Stimulated activated CD4-positive, alpha-beta T cell treated with anti-CD3 and anti-CD28 coated beads, Interleukin-1b, Interleukin-23, amount 100 ng/mL, for 48 hours (primary cell): ENCODE data around the gene ANKRD18B.
"Not testable (repeated sequence)": the region's sequence is repeated elsewhere in the genome, so short reads cannot be mapped to it uniquely, and the experiment has no call there.

Source experiments
- DNase-seq: peaks from one replicate; pipeline ENCODE4 v3.0.0-alpha.2; 2020

ANKRD18B gene

DNA sequence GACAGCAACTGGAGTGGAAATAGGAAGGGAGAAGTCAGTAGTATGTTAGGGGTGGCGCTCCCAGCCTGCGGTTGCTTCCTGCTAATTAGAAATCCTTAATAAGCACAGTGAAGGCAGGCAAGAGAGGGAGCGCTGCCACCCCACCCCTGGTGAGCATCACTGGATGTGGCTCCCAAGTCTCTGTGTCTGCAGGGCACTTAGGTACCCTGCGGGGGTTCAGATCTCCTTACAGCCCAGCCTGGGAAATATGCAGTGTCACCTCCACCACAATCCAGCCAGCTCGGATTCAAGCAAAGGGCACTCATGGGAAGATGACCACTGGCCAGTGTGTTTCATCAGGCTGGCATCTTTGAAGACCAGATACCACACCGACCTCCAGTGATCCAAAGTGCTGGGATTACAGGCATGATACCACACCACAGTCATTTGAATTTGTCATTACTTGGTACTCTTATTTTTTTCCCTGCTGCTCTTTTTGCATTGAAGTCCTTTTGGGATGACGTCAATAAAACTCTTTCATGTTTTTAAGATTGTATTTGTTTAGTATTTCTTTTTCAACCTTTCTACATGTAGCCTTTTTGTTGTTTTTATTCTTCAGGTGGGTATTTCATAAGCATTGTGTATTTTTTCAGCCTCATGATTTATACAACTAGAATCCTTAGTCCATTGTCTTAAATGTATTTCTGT lies 90.1 kb downstream of the ANKRD18B start:
- DNase-seq = no peak

DNA sequence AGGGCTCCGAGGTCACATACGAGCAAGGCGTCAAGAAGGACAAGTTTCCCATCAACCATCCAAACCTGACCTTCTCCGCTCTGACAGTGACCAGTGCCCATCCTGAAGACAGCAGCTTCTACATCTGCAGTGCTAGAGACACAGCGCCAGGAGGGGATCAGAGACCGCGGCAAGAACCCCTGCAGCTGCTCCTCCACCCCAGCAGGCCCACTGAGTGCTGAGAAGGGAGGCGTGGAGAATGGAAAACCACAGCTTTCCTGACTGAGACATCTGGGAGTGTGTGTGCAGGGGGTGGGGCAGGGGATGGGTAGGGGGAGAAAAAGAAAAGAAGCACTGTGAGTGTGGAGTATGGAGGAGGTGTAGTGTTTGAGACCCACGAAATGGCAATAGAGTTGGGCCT lies 94.3 kb downstream of the ANKRD18B start:
- DNase-seq = not testable (repeated sequence)

DNA sequence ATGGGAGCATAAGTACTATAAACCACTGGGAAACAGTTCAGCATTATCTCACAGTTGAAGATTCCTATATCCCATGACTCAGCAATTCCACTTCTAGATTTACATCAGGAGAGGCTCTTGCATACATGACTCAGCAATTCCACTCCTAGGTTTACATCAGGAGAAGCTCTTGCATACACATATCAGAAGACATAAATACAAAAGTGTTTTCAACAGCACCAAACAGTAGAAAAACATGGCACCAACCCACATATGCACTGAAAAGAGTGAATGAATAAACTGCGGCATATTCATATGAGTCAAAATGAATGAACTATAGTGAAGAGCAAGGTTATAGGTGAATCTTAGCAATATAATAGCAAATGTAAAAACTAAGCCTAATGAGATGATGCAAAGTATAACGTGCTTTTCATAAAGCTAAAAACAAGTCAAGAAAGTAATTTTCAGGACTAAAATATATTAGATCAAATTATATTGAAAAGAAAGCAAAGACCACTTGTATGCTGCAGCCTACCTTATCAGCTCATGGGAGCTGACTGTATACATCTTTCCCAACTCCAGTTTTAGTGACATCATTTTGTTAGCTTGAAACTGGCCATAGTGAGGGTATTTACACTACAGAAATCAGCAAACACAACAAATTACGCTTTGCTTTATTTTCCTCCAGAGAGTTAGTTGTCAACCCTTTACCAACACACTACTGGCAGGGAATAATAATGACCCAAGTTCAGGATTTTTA lies 95.8 kb downstream of the ANKRD18B start:
- no peak for DNase-seq

DNA sequence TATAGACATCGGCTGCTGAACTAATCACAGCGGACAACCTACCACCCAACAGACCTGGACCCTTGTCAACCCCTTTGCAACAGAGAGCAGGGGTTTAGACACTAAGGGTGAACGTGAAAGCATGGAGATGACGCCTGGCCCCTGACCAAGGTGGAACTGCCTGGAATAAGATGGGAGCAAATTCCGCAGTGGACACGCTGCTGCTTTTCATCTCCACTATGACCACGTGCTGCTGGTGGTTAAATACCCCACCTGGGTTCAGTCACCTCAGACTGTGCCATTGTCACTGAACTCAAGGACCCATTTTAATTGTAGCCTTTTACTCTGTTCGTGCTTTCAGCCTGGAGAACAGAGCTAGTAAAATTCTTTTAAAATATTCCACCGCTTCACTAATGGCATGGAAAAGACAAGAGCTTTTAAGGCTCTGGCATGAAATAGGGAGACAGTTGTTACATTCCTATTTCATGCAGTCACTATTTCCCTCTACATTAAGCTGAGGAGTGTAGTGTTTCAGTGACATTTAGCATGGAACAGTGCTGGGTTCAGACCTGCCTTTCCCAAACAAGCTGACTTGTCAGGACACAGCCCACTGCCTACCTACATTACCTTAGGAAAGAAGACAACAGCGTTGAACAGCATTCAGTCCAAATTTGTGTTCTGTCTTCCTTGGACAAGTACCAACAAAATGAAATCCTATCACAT lies 96.8 kb downstream of the ANKRD18B start:
- DNase-seq = no peak
